Astrocyte (in vitro differentiated cells and primary cell): ENCODE results near the gene STYK1. TPM values are rescaled to one million over a fixed set of nuclear protein-coding genes. Genes with fewer than 3 reads are reported as not detected.
A peak's percentile ranks its signal among the peaks of the same experiment; 100 is the strongest.

ENCODE experiments used
- DNase-seq: peaks from one replicate; pipeline ENCODE4 v3.0.0-alpha.2; 2010; ENCODE audit warnings: low read depth
- FAIRE-seq: peaks from 2 replicates; lab custom pipeline; 2011; peaks lifted over from hg19 to GRCh38; lab: Jason Lieb, UNC
- H2AFZ ChIP-seq: 2 replicates; pipeline ENCODE4 v1.6.0; 2012; ENCODE audit warnings: low read depth, low read length, inconsistent platforms
- H3K27ac ChIP-seq: 2 replicates; pipeline ENCODE4 v1.5.1; 2011; ENCODE audit warnings: low read depth, low read length, inconsistent platforms
- H3K27me3 ChIP-seq: 2 replicates; pipeline ENCODE4 v1.6.0; 2011; ENCODE audit warnings: low read length, inconsistent platforms; ENCODE audit not compliant: insufficient read depth
- H3K36me3 ChIP-seq: 2 replicates; pipeline ENCODE4 v1.5.1; 2011; ENCODE audit warnings: low read length, inconsistent platforms; ENCODE audit not compliant: insufficient read depth
- H3K4me1 ChIP-seq: 2 replicates; pipeline ENCODE4 v1.5.1; 2011; ENCODE audit warnings: low read length, inconsistent platforms; ENCODE audit not compliant: insufficient read depth
- H3K4me2 ChIP-seq: 2 replicates; pipeline ENCODE4 v1.6.0; 2012; ENCODE audit warnings: low read length, inconsistent platforms
- H3K4me3 ChIP-seq: 2 replicates; pipeline ENCODE4 v1.5.1; 2011; ENCODE audit warnings: low read depth, mild to moderate bottlenecking, low read length, inconsistent platforms; ENCODE audit not compliant: insufficient read depth
- H3K79me2 ChIP-seq: 2 replicates; pipeline ENCODE4 v1.6.0; 2012; ENCODE audit warnings: mild to moderate bottlenecking, low read length, inconsistent platforms; ENCODE audit not compliant: insufficient read depth
- H3K9ac ChIP-seq: 2 replicates; pipeline ENCODE4 v1.6.0; 2012; ENCODE audit warnings: mild to moderate bottlenecking, low read length, inconsistent platforms
- H3K9me3 ChIP-seq: 2 replicates; pipeline ENCODE4 v1.5.1; 2012; ENCODE audit warnings: low read depth, mild to moderate bottlenecking, low read length, inconsistent platforms; ENCODE audit not compliant: insufficient read depth
- H4K20me1 ChIP-seq: 2 replicates; pipeline ENCODE4 v1.6.0; 2012; ENCODE audit warnings: low read length, inconsistent platforms; ENCODE audit not compliant: insufficient read depth
- H3K27ac Mint-ChIP-seq: one replicate; pipeline ENCODE4 v1.8.0; 2021; ENCODE audit warnings: mild to moderate bottlenecking, mixed read lengths; ENCODE audit not compliant: unreplicated experiment
- H3K27me3 Mint-ChIP-seq: one replicate; pipeline ENCODE4 v1.8.0; 2021; ENCODE audit warnings: low read depth, mixed read lengths; ENCODE audit not compliant: unreplicated experiment
- H3K36me3 Mint-ChIP-seq: one replicate; pipeline ENCODE4 v1.8.0; 2021; ENCODE audit warnings: low read depth, mixed read lengths; ENCODE audit not compliant: unreplicated experiment
- H3K4me1 Mint-ChIP-seq: one replicate; pipeline ENCODE4 v1.8.0; 2021; ENCODE audit warnings: low read depth, mixed read lengths; ENCODE audit not compliant: unreplicated experiment
- H3K4me3 Mint-ChIP-seq: one replicate; pipeline ENCODE4 v1.8.0; 2021; ENCODE audit warnings: mild to moderate bottlenecking, moderate library complexity, mixed read lengths; ENCODE audit not compliant: unreplicated experiment
- H3K9me3 Mint-ChIP-seq: one replicate; pipeline ENCODE4 v1.8.0; 2021; ENCODE audit warnings: mild to moderate bottlenecking, mixed read lengths; ENCODE audit not compliant: unreplicated experiment
- EZH2 ChIP-seq: IDR thresholded peaks from 2 replicates; pipeline ENCODE4 v1.6.1; 2012; ENCODE audit warnings: mild to moderate bottlenecking, low read length, inconsistent platforms; ENCODE audit not compliant: insufficient read depth
- total RNA-seq: library from RNA; stranded (reverse); gene quantifications from 2 replicates; pipeline ENCODE4 v1.2.1, GENCODE V29; 2021
- TF ChIP-seq, protein P1 (sequence below): IDR thresholded peaks from 2 replicates; pipeline ENCODE4 v1.5.1; 2011; ENCODE audit warnings: low read depth, mild to moderate bottlenecking, inconsistent platforms, low read length, moderate library complexity; ENCODE audit not compliant: insufficient read depth

Gene STYK1
- total RNA-seq, 1 donor from 2014 or later, result 2.9 TPM

DNA sequence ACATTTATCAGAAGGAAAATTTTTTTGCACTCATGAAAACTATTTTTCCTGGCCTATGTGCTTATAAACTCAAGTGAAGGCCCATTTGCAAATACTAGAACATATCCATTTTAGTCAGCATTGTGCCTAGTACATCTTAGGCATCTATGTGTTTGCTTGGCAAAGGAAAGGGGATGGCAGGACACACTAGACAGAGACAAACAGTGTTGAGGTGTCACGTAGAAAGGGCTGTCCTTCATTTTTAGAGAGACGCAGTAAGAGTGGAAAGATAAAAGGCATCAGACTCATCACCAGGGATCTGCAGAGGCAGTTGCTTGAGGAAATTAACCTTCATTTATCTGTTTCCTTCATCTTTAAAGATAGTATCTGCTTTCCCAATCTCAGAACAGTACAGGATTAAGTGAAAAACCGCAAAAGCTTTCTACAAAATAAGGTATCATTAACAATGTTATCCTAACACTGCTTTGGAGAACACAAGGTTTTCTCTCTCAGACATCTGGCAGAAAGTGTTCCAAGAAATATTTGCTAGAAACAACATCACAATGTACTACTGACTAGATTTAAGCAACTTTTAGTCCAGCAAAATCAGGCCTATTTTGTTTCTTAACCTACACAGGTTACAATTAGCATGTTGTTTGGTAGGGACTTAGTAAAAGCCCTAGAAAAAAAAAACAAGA, 47.3 kb upstream of the STYK1 start:
- TF ChIP-seq EZH2, result no peak
- TF ChIP-seq, protein P1, sequence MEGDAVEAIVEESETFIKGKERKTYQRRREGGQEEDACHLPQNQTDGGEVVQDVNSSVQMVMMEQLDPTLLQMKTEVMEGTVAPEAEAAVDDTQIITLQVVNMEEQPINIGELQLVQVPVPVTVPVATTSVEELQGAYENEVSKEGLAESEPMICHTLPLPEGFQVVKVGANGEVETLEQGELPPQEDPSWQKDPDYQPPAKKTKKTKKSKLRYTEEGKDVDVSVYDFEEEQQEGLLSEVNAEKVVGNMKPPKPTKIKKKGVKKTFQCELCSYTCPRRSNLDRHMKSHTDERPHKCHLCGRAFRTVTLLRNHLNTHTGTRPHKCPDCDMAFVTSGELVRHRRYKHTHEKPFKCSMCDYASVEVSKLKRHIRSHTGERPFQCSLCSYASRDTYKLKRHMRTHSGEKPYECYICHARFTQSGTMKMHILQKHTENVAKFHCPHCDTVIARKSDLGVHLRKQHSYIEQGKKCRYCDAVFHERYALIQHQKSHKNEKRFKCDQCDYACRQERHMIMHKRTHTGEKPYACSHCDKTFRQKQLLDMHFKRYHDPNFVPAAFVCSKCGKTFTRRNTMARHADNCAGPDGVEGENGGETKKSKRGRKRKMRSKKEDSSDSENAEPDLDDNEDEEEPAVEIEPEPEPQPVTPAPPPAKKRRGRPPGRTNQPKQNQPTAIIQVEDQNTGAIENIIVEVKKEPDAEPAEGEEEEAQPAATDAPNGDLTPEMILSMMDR, result no peak
- Mint-ChIP-seq H3K4me1 (peaks cover 47% of the 10 kb centered on the region), H3K27me3 (peaks cover 1% of the 10 kb centered on the region), H3K4me3 (peak overlapping the region; percentile 97), H3K9me3 (no peaks in the 10 kb centered on the region), H3K36me3 (peaks cover 1% of the 10 kb centered on the region), H3K27ac (peak overlapping the region; percentile 99)
- Histone ChIP-seq H3K79me2 (peaks cover 61% of the 10 kb centered on the region), H3K27me3 (no peaks in the 10 kb centered on the region), H4K20me1 (peaks cover 37% of the 10 kb centered on the region), H3K9me3 (no peaks in the 10 kb centered on the region), H3K4me2 (peak overlapping the region; percentile 85), H3K36me3 (no peaks in the 10 kb centered on the region), H3K4me3 (peak overlapping the region; percentile 91), H3K4me1 (peaks cover 36% of the 10 kb centered on the region), H3K27ac (peak overlapping the region; percentile 98), H3K9ac (peak overlapping the region; percentile 99), H2AFZ (no peak overlapping the region)
- FAIRE-seq (no peak), DNase-seq (no peak)

DNA sequence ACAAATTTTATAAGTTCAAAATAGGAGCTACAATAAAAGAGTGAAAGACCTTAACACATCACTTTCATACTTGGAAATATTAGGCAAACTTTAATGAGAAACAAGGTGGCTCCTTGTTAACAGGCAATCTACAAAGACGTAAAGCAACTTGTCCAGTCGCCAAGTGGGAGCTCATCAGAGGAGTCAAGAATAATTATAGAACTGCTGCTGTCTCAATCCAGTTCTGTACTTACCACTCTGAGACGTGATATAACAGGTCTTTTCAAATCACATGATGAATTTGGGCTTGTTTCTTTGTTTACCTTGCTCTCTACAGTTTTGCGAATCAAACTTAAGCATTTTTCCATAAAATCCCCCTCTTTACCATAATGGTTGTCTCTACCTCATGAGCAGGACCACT, 45.6 kb upstream of the STYK1 start:
- Histone ChIP-seq H3K27ac (no peak overlapping the region), H3K9ac (no peak overlapping the region), H3K4me2 (peak overlapping the region; percentile 78), H3K4me1 (peaks cover 40% of the 10 kb centered on the region), H2AFZ (no peak overlapping the region), H3K9me3 (no peaks in the 10 kb centered on the region), H3K79me2 (peaks cover 71% of the 10 kb centered on the region), H4K20me1 (peaks cover 42% of the 10 kb centered on the region), H3K27me3 (no peaks in the 10 kb centered on the region), H3K36me3 (peaks cover 6% of the 10 kb centered on the region), H3K4me3 (no peak overlapping the region)
- Mint-ChIP-seq H3K36me3 (peaks cover 6% of the 10 kb centered on the region), H3K9me3 (no peaks in the 10 kb centered on the region), H3K27ac (peak overlapping the region; percentile 82), H3K4me3 (peak overlapping the region; percentile 97), H3K27me3 (no peaks in the 10 kb centered on the region), H3K4me1 (peaks cover 53% of the 10 kb centered on the region)
- no peak for FAIRE-seq
- no peak for DNase-seq
- no peak for TF ChIP-seq EZH2
- TF ChIP-seq, protein P1, result no peak

DNA sequence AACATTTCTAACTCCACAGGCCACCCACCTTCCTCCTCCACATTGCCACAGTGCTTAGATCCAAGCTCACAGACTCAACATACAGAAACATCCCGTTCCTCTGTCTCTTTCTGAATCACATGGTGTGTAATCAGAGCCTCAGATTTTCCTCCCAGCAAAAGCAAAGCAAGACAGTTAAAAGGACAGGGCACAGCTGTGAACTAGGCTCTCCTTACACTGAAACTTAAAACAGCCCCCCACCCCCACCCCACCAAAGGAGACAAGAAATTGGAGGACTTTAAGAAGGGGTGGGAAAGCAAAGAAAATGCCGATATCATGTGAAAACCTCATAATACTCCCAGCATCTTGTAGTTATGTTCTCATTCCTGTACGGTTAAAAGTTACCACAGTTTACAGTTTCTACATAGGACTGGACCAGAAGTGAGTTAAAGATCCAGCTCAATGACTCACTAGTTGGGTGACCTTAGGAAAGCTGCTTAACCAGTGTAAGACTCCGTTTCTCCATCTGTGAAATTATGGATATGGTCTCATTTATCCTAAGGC, 44.5 kb upstream of the STYK1 start:
- peaks cover 17% of the 10 kb centered on the region for H3K36me3 ChIP-seq
- peak overlapping the region; percentile 78 for H3K27ac ChIP-seq
- FAIRE-seq (no peak), DNase-seq (peak; percentile 80)
- Mint-ChIP-seq H3K4me3 (peak overlapping the region; percentile 74), H3K9me3 (no peaks in the 10 kb centered on the region), H3K36me3 (peaks cover 10% of the 10 kb centered on the region), H3K27me3 (no peaks in the 10 kb centered on the region), H3K4me1 (peaks cover 50% of the 10 kb centered on the region), H3K27ac (peak overlapping the region; percentile 94)
- H3K9me3 ChIP-seq, result no peaks in the 10 kb centered on the region
- peaks cover 35% of the 10 kb centered on the region for H3K4me1 ChIP-seq
- H2AFZ ChIP-seq, result no peak overlapping the region
- H3K4me3 ChIP-seq, result peak overlapping the region; percentile 23
- TF ChIP-seq, protein P1, result no peak
- TF ChIP-seq EZH2, result no peak
- peaks cover 64% of the 10 kb centered on the region for H3K79me2 ChIP-seq
- H3K4me2 ChIP-seq, result peak overlapping the region; percentile 78
- no peaks in the 10 kb centered on the region for H3K27me3 ChIP-seq
- peaks cover 42% of the 10 kb centered on the region for H4K20me1 ChIP-seq
- H3K9ac ChIP-seq, result peak overlapping the region; percentile 67
